Thyroid gland (tissue), 4 donors: ENCODE data around the gene SOCS4.

Experiments
- POLR2A ChIP-seq, 2 donors: fragments of 450-650 bp; IDR thresholded peaks; one replicate each; pipeline ENCODE4 v1.6.1; 2017; ENCODE audit warnings: antibody characterized with exemption in 2 of 2, mild to moderate bottlenecking in 2 of 2, moderate library complexity in 1 of 2
- TF ChIP-seq, protein P1 (sequence below), 6 experiments: fragments of 200-600 bp in 3 of 6; fragments of 450-650 bp in 3 of 6; sonication (generic) in 3 of 6; IDR thresholded peaks; one replicate each; pipeline ENCODE4 v1.5.1; 2016 to 2019; ENCODE audit warnings: antibody characterized with exemption in 6 of 6, mild to moderate bottlenecking in 2 of 6, inconsistent platforms in 1 of 6, moderate library complexity in 1 of 6

DNA sequence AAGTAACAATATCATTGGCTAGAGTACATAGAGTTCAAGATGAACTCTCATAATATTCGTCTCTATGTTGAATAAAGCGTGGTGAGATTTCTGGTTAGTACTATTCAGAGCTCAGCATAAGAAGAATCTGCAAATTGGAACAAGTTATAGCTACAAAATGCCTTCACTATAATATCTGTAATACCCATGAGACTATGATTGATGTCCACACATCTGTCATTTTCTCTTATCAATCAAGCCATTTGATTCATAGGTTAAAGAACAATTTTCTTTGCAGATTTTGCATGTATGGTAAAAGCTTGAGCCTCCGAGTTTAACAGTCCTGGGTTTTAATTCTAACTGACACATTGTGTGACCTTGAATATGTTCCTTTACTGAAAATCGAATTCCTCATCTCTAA, 1.4 kb downstream of the SOCS4 start:
- TF ChIP-seq POLR2A (IDR thresholded peaks at IDR 0.05), result no peak
- TF ChIP-seq, protein P1, sequence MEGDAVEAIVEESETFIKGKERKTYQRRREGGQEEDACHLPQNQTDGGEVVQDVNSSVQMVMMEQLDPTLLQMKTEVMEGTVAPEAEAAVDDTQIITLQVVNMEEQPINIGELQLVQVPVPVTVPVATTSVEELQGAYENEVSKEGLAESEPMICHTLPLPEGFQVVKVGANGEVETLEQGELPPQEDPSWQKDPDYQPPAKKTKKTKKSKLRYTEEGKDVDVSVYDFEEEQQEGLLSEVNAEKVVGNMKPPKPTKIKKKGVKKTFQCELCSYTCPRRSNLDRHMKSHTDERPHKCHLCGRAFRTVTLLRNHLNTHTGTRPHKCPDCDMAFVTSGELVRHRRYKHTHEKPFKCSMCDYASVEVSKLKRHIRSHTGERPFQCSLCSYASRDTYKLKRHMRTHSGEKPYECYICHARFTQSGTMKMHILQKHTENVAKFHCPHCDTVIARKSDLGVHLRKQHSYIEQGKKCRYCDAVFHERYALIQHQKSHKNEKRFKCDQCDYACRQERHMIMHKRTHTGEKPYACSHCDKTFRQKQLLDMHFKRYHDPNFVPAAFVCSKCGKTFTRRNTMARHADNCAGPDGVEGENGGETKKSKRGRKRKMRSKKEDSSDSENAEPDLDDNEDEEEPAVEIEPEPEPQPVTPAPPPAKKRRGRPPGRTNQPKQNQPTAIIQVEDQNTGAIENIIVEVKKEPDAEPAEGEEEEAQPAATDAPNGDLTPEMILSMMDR (IDR thresholded peaks at IDR 0.05), result no peak
